ENCODE measurements around the gene PPME1.

Gene PPME1

GRCh38 chr11:74141241-74141695, 29.8 kb upstream of the PPME1 start:
- Histone ChIP-seq H3K9me3 (no peaks in the 10 kb centered on the region), H3K4me3 (ENCODE audit: low read depth, low read length) (no peak overlapping the region), H3K36me3 (peaks cover 9% of the 10 kb centered on the region), H3K27me3 (no peaks in the 10 kb centered on the region), H3K4me1 (no peaks in the 10 kb centered on the region; the same call in none of the 2 replicates)
- no peak for TF ChIP-seq CTCF (IDR thresholded peaks at IDR 0.05; ENCODE audit: low read depth, low read length)
- no peak for DNase-seq

GRCh38 chr11:74141908-74142307, 29.2 kb upstream of the PPME1 start:
- no peaks in the 10 kb centered on the region for H3K9me3 ChIP-seq
- H3K4me1 ChIP-seq = no peaks in the 10 kb centered on the region; the same call in none of the 2 replicates
- H3K4me3 ChIP-seq (ENCODE audit: low read depth, low read length) = no peak overlapping the region
- peaks cover 6% of the 10 kb centered on the region; the same call in 1 of the 2 replicates for H3K36me3 ChIP-seq
- no peak for TF ChIP-seq CTCF (IDR thresholded peaks at IDR 0.05; ENCODE audit: low read depth, low read length)
- DNase-seq = no peak
- no peaks in the 10 kb centered on the region for H3K27me3 ChIP-seq

GRCh38 chr11:74142624-74143023, 28.5 kb upstream of the PPME1 start:
- H3K4me3 ChIP-seq (ENCODE audit: low read depth, low read length) = no peak overlapping the region
- TF ChIP-seq CTCF (IDR thresholded peaks at IDR 0.05; ENCODE audit: low read depth, low read length) = no peak
- H3K4me1 ChIP-seq = no peaks in the 10 kb centered on the region; the same call in none of the 2 replicates
- DNase-seq = no peak
- H3K36me3 ChIP-seq = peaks cover 6% of the 10 kb centered on the region; the same call in 1 of the 2 replicates
- H3K9me3 ChIP-seq = no peaks in the 10 kb centered on the region
- no peaks in the 10 kb centered on the region for H3K27me3 ChIP-seq

GRCh38 chr11:74144592-74144991, 26.5 kb upstream of the PPME1 start:
- Histone ChIP-seq H3K27me3 (no peaks in the 10 kb centered on the region), H3K36me3 (no peaks in the 10 kb centered on the region), H3K4me1 (peaks cover 3% of the 10 kb centered on the region), H3K9me3 (no peaks in the 10 kb centered on the region), H3K4me3 (ENCODE audit: low read depth, low read length) (no peak overlapping the region)
- TF ChIP-seq CTCF (IDR thresholded peaks at IDR 0.05; ENCODE audit: low read depth, low read length) = no peak
- no peak for DNase-seq

- Histone ChIP-seq H3K4me1 (peaks cover 3% of the 10 kb centered on the region), H3K4me3 (ENCODE audit: low read depth, low read length) (no peak overlapping the region), H3K9me3 (no peaks in the 10 kb centered on the region; the same call in 1 of the 2 replicates), H3K36me3 (no peaks in the 10 kb centered on the region), H3K27me3 (no peaks in the 10 kb centered on the region)
- no peak for TF ChIP-seq CTCF (IDR thresholded peaks at IDR 0.05; ENCODE audit: low read depth, low read length)
- DNase-seq = no peak
These were observed 23.7 kb upstream of the PPME1 start for GRCh38 chr11:74147199-74147929.

GRCh38 chr11:74153224-74153623, 17.9 kb upstream of the PPME1 start:
- H3K4me3 ChIP-seq (ENCODE audit: low read depth, low read length) = no peak overlapping the region
- H3K27me3 ChIP-seq = no peaks in the 10 kb centered on the region
- peaks cover 3% of the 10 kb centered on the region; the same call in 1 of the 2 replicates for H3K4me1 ChIP-seq
- peaks cover 2% of the 10 kb centered on the region; the same call in 1 of the 2 replicates for H3K36me3 ChIP-seq
- TF ChIP-seq CTCF (IDR thresholded peaks at IDR 0.05; ENCODE audit: low read depth, low read length) = no peak
- no peaks in the 10 kb centered on the region; the same call in 1 of the 2 replicates for H3K9me3 ChIP-seq
- no peak for DNase-seq

All from BE2C (cell line).